Measurements from ENCODE around the gene MYT1.

DNA sequence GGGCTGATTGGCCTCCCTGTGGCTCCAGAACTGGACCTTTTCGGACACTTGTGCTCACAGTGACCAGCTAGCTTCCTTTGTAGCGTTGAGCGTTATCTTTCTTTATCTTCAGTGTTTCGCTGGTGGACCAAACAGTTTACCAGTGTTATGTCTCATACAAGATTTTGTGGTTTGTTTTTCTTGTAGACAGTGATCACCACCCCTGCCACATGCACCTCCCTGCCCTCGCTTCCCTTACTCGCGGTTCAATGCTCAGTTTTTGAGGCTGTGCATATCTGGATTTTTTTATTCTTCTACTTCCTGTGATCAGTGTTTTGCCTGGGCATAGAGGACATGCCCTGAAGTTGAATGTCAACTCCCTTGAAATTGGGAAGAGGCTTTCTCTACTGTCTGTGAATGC is 16.4 kb downstream of the MYT1 start:
- TF ChIP-seq, protein P1, sequence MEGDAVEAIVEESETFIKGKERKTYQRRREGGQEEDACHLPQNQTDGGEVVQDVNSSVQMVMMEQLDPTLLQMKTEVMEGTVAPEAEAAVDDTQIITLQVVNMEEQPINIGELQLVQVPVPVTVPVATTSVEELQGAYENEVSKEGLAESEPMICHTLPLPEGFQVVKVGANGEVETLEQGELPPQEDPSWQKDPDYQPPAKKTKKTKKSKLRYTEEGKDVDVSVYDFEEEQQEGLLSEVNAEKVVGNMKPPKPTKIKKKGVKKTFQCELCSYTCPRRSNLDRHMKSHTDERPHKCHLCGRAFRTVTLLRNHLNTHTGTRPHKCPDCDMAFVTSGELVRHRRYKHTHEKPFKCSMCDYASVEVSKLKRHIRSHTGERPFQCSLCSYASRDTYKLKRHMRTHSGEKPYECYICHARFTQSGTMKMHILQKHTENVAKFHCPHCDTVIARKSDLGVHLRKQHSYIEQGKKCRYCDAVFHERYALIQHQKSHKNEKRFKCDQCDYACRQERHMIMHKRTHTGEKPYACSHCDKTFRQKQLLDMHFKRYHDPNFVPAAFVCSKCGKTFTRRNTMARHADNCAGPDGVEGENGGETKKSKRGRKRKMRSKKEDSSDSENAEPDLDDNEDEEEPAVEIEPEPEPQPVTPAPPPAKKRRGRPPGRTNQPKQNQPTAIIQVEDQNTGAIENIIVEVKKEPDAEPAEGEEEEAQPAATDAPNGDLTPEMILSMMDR (IDR thresholded peaks at IDR 0.05): no peak
- TF ChIP-seq EZH2 (IDR thresholded peaks at IDR 0.05) (no peak), EZH2phosphoT487 (IDR thresholded peaks at IDR 0.05) (no peak)

All from neural progenitor cell (in vitro differentiated cells).